Neuronal stem cell (in vitro differentiated cells): ENCODE results near the gene EFS.

Experiments used
- DNase-seq: peaks from one replicate; pipeline ENCODE4 v3.0.0-alpha.2; 2013; ENCODE audit warnings: low spot score
- H2AFZ ChIP-seq: one replicate; pipeline ENCODE4 v1.6.1; 2013; ENCODE audit warnings: mild to moderate bottlenecking, low read length, inconsistent platforms
- H2AK5ac ChIP-seq: 2 replicates; pipeline ENCODE4 v1.6.1; 2013; ENCODE audit warnings: low read depth, mild to moderate bottlenecking, inconsistent platforms, low read length, moderate library complexity, mixed read lengths
- H2BK120ac ChIP-seq: 2 replicates; pipeline ENCODE4 v1.6.1; 2013; ENCODE audit warnings: low read depth, mild to moderate bottlenecking, inconsistent platforms, low read length, moderate library complexity, mixed read lengths
- H2BK12ac ChIP-seq: one replicate; pipeline ENCODE4 v1.6.1; 2013; ENCODE audit warnings: low read length, inconsistent platforms
- H2BK15ac ChIP-seq: 2 replicates; pipeline ENCODE4 v1.6.1; 2013; ENCODE audit warnings: mild to moderate bottlenecking, low read length, inconsistent platforms, mixed read lengths
- H2BK5ac ChIP-seq: one replicate; pipeline ENCODE4 v1.6.1; 2013; ENCODE audit warnings: inconsistent platforms, mild to moderate bottlenecking, low read length, moderate library complexity
- H3K14ac ChIP-seq: one replicate; pipeline ENCODE4 v1.6.1; 2013; ENCODE audit warnings: low read length, inconsistent platforms
- H3K18ac ChIP-seq: 2 replicates; pipeline ENCODE4 v1.6.1; 2013; ENCODE audit warnings: low read length, inconsistent platforms
- H3K23ac ChIP-seq: 2 replicates; pipeline ENCODE4 v1.6.1; 2013; ENCODE audit warnings: low read depth, mild to moderate bottlenecking, mixed read lengths, low read length, inconsistent platforms; ENCODE audit not compliant: poor library complexity
- H3K27ac ChIP-seq: replicated peaks from 3 replicates; pipeline ENCODE4 v1.5.1; 2013; ENCODE audit warnings: low read length, inconsistent platforms
- H3K27me3 ChIP-seq, 3 experiments: 2 replicates each; pipeline ENCODE4 v1.6.1; 2013; ENCODE audit warnings: low read length in 3 of 3, mild to moderate bottlenecking in 2 of 3, inconsistent platforms in 1 of 3, low read depth in 1 of 3, mixed read lengths in 1 of 3, moderate library complexity in 1 of 3; ENCODE audit not compliant: control insufficient read depth in 3 of 3, insufficient read depth in 3 of 3
- H3K36me3 ChIP-seq, 2 donors: replicated peaks in 1 of 2; 2 replicates each; pipeline ENCODE4 v1.6.1; 2013; ENCODE audit warnings: low read length in 2 of 2; ENCODE audit not compliant: control insufficient read depth in 2 of 2, insufficient read depth in 2 of 2
- H3K4ac ChIP-seq: 2 replicates; pipeline ENCODE4 v1.6.1; 2013; ENCODE audit warnings: inconsistent platforms, mild to moderate bottlenecking, low read length, moderate library complexity
- H3K4me1 ChIP-seq, 2 donors: 1 replicate in 1 of 2; 2 replicates in 1 of 2; pipeline ENCODE4 v1.6.1; 2013; ENCODE audit warnings: low read length in 2 of 2, low read depth in 1 of 2; ENCODE audit not compliant: control insufficient read depth in 2 of 2, insufficient read depth in 1 of 2
- H3K4me2 ChIP-seq: one replicate; pipeline ENCODE4 v1.6.1; 2013; ENCODE audit warnings: mild to moderate bottlenecking, low read length, inconsistent platforms; ENCODE audit not compliant: insufficient read depth, poor library complexity, severe bottlenecking
- H3K4me3 ChIP-seq, 2 donors: 2 replicates each; pipeline ENCODE4 v1.5.1; 2013; ENCODE audit warnings: low read length in 2 of 2, mild to moderate bottlenecking in 2 of 2, inconsistent platforms in 1 of 2, moderate library complexity in 1 of 2
- H3K79me1 ChIP-seq: one replicate; pipeline ENCODE4 v1.6.1; 2013; ENCODE audit warnings: low read depth, mild to moderate bottlenecking, inconsistent platforms, low read length, moderate library complexity
- H3K9ac ChIP-seq: one replicate; pipeline ENCODE4 v1.6.1; 2013; ENCODE audit warnings: mild to moderate bottlenecking, low read depth, low read length, inconsistent platforms; ENCODE audit not compliant: poor library complexity
- H3K9me3 ChIP-seq, 2 donors: replicated peaks in 1 of 2; 2 replicates each; pipeline versions ENCODE3 to v1.6.1; 2013; ENCODE audit warnings: low read length in 2 of 2, mild to moderate bottlenecking in 2 of 2, inconsistent platforms in 1 of 2, low read depth in 1 of 2, mixed read lengths in 1 of 2, moderate library complexity in 1 of 2; ENCODE audit not compliant: control insufficient read depth in 2 of 2, insufficient read depth in 1 of 2
- H4K8ac ChIP-seq: one replicate; pipeline ENCODE4 v1.6.1; 2013; ENCODE audit warnings: low read depth, mild to moderate bottlenecking, inconsistent platforms, low read length, moderate library complexity
- H4K91ac ChIP-seq: one replicate; pipeline ENCODE4 v1.6.1; 2013; ENCODE audit warnings: low read length, low read depth, mild to moderate bottlenecking, inconsistent platforms; ENCODE audit not compliant: poor library complexity
- WGBS, 2 donors: extraction: QIAGEN DNeasy Blood & Tissue Kit; methylation state at CpG; one replicate each; pipeline ENCODE4 v1.1.7; 2013; ENCODE audit warnings: missing lambda C conversion rate in 2 of 2, mixed read lengths in 1 of 2; ENCODE audit not compliant: insufficient read length in 2 of 2, insufficient replicate concordance in 1 of 2; ENCODE audit errors: extremely low coverage in 2 of 2; 5-methylcytosine and 5-hydroxymethylcytosine counted together

EFS gene

DNA sequence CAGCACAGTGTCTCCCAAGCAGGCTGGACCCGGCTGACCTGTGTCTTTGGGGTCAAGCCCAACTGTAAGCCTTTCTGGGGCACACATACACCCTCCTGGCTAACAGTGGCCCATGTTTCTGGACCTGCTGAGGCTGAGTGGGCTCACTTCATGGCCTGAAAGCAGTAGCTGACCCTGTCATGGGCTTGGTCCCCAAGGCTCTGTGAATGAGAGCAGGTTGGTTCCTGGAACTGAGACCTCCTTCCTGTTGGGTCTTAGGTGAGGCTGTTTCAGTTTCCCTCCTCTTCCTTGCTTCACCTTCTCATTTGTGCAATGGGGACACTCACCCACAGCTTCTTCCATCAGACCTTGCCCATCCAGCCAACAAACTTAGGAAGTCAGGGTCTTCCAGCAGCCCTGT, 6.9 kb upstream of the EFS start:
- no peak overlapping the region for H2BK5ac ChIP-seq

DNA sequence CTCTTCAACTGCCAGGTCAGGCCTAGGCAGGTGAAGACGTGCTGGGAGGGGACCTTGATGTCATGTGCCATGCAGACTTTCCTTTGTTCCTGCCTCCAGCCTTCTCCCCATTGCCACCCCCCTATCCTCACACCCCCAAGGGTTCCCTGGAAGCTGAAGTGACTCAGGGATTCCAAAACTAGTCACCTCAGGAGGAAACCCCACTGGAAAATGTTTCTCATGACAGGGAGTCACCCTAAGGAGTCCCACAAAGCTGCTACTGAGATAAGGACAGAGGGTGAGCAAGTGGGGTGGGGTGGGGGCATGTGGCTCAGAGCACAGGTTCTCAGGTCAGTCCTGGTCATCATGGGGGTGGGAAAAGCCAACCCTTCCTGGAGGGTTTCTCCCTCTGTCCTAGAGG, 5.2 kb upstream of the EFS start:
- no peak for DNase-seq
- Histone ChIP-seq H2BK15ac (no peak overlapping the region), H3K4ac (no peak overlapping the region), H2BK120ac (no peak overlapping the region), H3K4me1 (peaks cover 4 to 7% of the 10 kb centered on the region in 2 donors), H3K4me3 (no peak overlapping the region), H3K27ac (no peak overlapping the region), H2BK5ac (no peak overlapping the region), H4K8ac (no peak overlapping the region), H3K9ac (no peak overlapping the region), H3K36me3 (no peaks in the 10 kb centered on the region), H3K18ac (no peak overlapping the region), H3K9me3 (no peaks in the 10 kb centered on the region), H3K27me3 (peaks cover 0 to 61% (median 2%) of the 10 kb centered on the region in 3 experiments), H3K14ac (no peak overlapping the region), H3K23ac (no peak overlapping the region), H3K79me1 (peaks cover 5% of the 10 kb centered on the region), H4K91ac (no peak overlapping the region), H2BK12ac (no peak overlapping the region), H2AK5ac (no peak overlapping the region), H2AFZ (no peak overlapping the region), H3K4me2 (no peak overlapping the region)
- no CpG with 5 or more reads among the region's 1 CpG for WGBS, 2 donors

More for the DNA sequence above, 6.9 kb upstream of the EFS start:
- H3K9ac ChIP-seq: no peak overlapping the region
- no peak overlapping the region for H3K4me3 ChIP-seq
- no peak overlapping the region for H3K18ac ChIP-seq
- no peaks in the 10 kb centered on the region for H3K79me1 ChIP-seq
- no peak overlapping the region for H2BK15ac ChIP-seq
- H4K91ac ChIP-seq: no peak overlapping the region
- no peak overlapping the region for H4K8ac ChIP-seq
- H3K27me3 ChIP-seq: peaks cover 0 to 68% (median 2%) of the 10 kb centered on the region in 3 experiments
- H3K36me3 ChIP-seq: no peaks in the 10 kb centered on the region
- H3K23ac ChIP-seq: no peak overlapping the region
- H3K9me3 ChIP-seq: no peaks in the 10 kb centered on the region
- no peak overlapping the region for H3K14ac ChIP-seq
- H3K4me1 ChIP-seq: peaks cover under 1 to 9% of the 10 kb centered on the region in 2 donors
- no peak for DNase-seq
- no CpG with 5 or more reads among the region's 1 CpG for WGBS, 2 donors
- no peak overlapping the region for H2BK120ac ChIP-seq
- no peak overlapping the region for H2BK12ac ChIP-seq
- no peak overlapping the region for H2AK5ac ChIP-seq
- H2AFZ ChIP-seq: no peak overlapping the region
- H3K27ac ChIP-seq: no peak overlapping the region
- H3K4ac ChIP-seq: no peak overlapping the region
- no peak overlapping the region for H3K4me2 ChIP-seq

DNA sequence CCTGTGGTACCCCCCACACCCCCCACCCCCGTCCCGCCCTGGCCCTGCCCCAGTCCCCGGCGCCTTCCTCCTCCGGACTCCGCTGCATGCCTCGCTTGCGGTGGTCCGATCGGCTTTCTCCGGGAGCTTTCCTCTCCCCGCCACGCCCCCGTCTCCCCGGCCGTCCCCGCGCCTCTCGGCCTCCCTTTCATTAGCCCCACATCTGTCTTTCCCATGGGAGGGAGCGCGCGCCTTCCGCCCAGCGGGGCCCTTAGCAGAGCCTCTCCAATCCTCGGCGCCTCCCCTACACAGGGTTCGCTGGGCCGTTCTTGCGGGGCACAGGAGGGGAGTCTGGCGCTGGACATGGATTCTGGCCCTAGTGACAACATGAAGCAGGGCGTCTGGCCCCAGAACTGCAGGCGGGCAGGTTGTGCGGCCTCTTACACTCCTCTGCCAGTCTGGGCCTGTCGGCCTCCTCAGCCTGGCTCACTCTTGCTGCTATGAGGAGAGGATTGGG, 1.5 kb upstream of the EFS start:
- Histone ChIP-seq H3K79me1 (peaks cover 5% of the 10 kb centered on the region), H3K9ac (peak overlapping the region; percentile 95), H3K4me3 (peak overlapping the region; percentile 70 to 94), H3K36me3 (peaks cover 1 to 25% of the 10 kb centered on the region in 2 donors), H2BK120ac (peak overlapping the region; percentile 93), H4K91ac (peak overlapping the region; percentile 61), H3K27ac (peak overlapping the region; percentile 99), H2BK15ac (peak overlapping the region; percentile 82), H3K18ac (peak overlapping the region; percentile 97), H3K9me3 (no peaks in the 10 kb centered on the region), H2BK5ac (peak overlapping the region; percentile 91), H2AFZ (peak overlapping the region; percentile 93), H2AK5ac (peak overlapping the region; percentile 77), H3K4me2 (peak overlapping the region; percentile 51), H3K27me3 (peaks cover 0 to 30% (median 2%) of the 10 kb centered on the region in 3 experiments), H3K23ac (no peak overlapping the region), H2BK12ac (no peak overlapping the region), H3K14ac (no peak overlapping the region), H3K4me1 (peaks cover 12 to 17% of the 10 kb centered on the region in 2 donors), H3K4ac (no peak overlapping the region), H4K8ac (no peak overlapping the region)
- peak; percentile 94 for DNase-seq
- WGBS, 2 donors: no CpG with 5 or more reads among the region's 34 CpGs

DNA sequence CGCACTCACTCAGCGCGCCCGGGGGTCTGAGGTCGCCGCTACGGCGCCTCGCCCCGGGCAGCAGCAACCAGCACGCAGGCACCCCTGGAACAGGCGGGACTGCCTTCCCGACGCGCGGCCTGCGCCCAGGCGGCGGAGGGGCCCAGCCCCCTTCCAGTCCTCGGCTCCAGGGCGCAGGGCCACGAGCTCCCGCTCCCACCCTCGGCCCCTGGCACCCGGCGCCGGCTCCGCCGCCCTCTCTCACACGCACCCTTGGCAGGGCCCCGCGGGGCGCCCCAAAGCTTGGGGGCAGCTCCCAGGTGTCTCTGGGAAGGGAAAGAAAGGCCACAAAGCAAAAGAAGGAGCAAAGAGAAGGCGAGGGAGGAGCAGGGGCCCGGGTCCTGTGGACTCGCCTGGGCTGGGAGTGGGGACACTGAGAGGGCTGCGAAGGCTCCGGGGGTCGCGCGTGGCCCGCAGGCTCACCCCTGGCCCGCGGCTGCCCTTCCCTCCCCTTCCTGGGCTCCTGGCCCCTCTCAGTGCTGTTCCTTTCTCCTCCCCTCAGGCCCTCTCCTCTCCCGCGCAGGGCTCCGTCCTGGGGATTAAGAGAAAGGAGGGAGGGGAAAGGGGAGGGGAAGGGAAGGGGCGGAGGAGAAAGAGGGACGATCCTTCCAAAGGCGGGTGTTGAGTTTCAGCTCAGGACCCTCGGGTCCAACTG, 907 bp upstream of the EFS start:
- peak overlapping the region; percentile 85 for H2BK120ac ChIP-seq
- H3K27me3 ChIP-seq: peaks cover 0 to 24% (median 2%) of the 10 kb centered on the region in 3 experiments
- H3K79me1 ChIP-seq: peaks cover 5% of the 10 kb centered on the region
- peak overlapping the region; percentile 87 for H3K23ac ChIP-seq
- H3K14ac ChIP-seq: peak overlapping the region; percentile 99
- H4K91ac ChIP-seq: peak overlapping the region; percentile 83
- DNase-seq: no peak
- H3K4me1 ChIP-seq: peaks cover 12 to 17% of the 10 kb centered on the region in 2 donors
- H2BK15ac ChIP-seq: peak overlapping the region; percentile 68
- peak overlapping the region; percentile 99 for H2AK5ac ChIP-seq
- peaks cover 3 to 31% of the 10 kb centered on the region in 2 donors for H3K36me3 ChIP-seq
- H3K4me2 ChIP-seq: peak overlapping the region; percentile 87
- H2AFZ ChIP-seq: peak overlapping the region; percentile 93
- H3K4me3 ChIP-seq: peak overlapping the region; percentile 91 to 94
- peak overlapping the region; percentile 96 for H2BK5ac ChIP-seq
- no peaks in the 10 kb centered on the region for H3K9me3 ChIP-seq
- H3K9ac ChIP-seq: peak overlapping the region; percentile 99
- H3K27ac ChIP-seq: peak overlapping the region; percentile 99
- H3K4ac ChIP-seq: peak overlapping the region; percentile 80
- no peak overlapping the region for H4K8ac ChIP-seq
- no CpG with 5 or more reads among the region's 51 CpGs for WGBS, 2 donors
- H2BK12ac ChIP-seq: peak overlapping the region; percentile 48
- H3K18ac ChIP-seq: peak overlapping the region; percentile 99
